H9 (cell line): ENCODE results near the gene UTP4. TPM values are rescaled to one million over a fixed set of nuclear protein-coding genes. Genes with fewer than 3 reads are reported as not detected.

Experiments
- DNase-seq: peaks from one replicate; pipeline ENCODE4 v3.0.0-alpha.2; 2017
- H2AFZ ChIP-seq: one replicate; pipeline ENCODE4 v1.6.1; 2013; ENCODE audit warnings: mild to moderate bottlenecking, low read length, control low read depth, moderate library complexity
- H2AK5ac ChIP-seq: 2 replicates; pipeline ENCODE4 v1.6.1; 2013; ENCODE audit warnings: low read length, control low read depth, mixed read lengths; ENCODE audit not compliant: insufficient read length
- H2BK120ac ChIP-seq: one replicate; pipeline ENCODE4 v1.6.1; 2013; ENCODE audit warnings: low read depth, mild to moderate bottlenecking, low read length, control low read depth, inconsistent platforms; ENCODE audit not compliant: poor library complexity, severe bottlenecking
- H2BK12ac ChIP-seq: 2 replicates; pipeline ENCODE4 v1.6.1; 2013; ENCODE audit warnings: low read length, control low read depth, mixed read lengths, low read depth; ENCODE audit not compliant: insufficient read length
- H2BK15ac ChIP-seq: 2 replicates; pipeline ENCODE4 v1.6.1; 2013; ENCODE audit warnings: low read depth, low read length, control low read depth
- H2BK20ac ChIP-seq: one replicate; pipeline ENCODE4 v1.6.1; 2013; ENCODE audit warnings: low read depth, mild to moderate bottlenecking, low read length, control low read depth, inconsistent platforms; ENCODE audit not compliant: poor library complexity, severe bottlenecking
- H2BK5ac ChIP-seq: 2 replicates; pipeline ENCODE4 v1.6.1; 2013; ENCODE audit warnings: low read length, control low read depth, mixed read lengths; ENCODE audit not compliant: insufficient read length
- H3K14ac ChIP-seq: 2 replicates; pipeline ENCODE4 v1.6.1; 2013; ENCODE audit warnings: low read length, control low read depth; ENCODE audit not compliant: insufficient read depth
- H3K18ac ChIP-seq: 2 replicates; pipeline ENCODE4 v1.6.1; 2013; ENCODE audit warnings: low read depth, mild to moderate bottlenecking, mixed read lengths, low read length, control low read depth; ENCODE audit not compliant: insufficient read length
- H3K23ac ChIP-seq: 2 replicates; pipeline ENCODE4 v1.6.1; 2013; ENCODE audit warnings: low read length, control low read depth, mixed read lengths, low read depth; ENCODE audit not compliant: insufficient read length
- H3K23me2 ChIP-seq: 2 replicates; pipeline ENCODE4 v1.6.1; 2013; ENCODE audit warnings: low read depth, mild to moderate bottlenecking, mixed read lengths, low read length, control low read depth; ENCODE audit not compliant: insufficient read length, poor library complexity, severe bottlenecking
- H3K27ac ChIP-seq: 2 replicates; pipeline ENCODE4 v1.5.1; 2013; ENCODE audit warnings: low read length, control low read depth, mixed read lengths, low read depth; ENCODE audit not compliant: insufficient read length
- H3K27me3 ChIP-seq: 2 replicates; pipeline ENCODE4 v1.6.1; 2013; ENCODE audit warnings: low read length, control low read depth, inconsistent platforms; ENCODE audit not compliant: insufficient read depth
- H3K4ac ChIP-seq: 2 replicates; pipeline ENCODE4 v1.6.1; 2013; ENCODE audit warnings: low read depth, mild to moderate bottlenecking, control low read depth, inconsistent platforms, low read length, moderate library complexity
- H3K4me1 ChIP-seq: 2 replicates; pipeline ENCODE4 v1.6.1; 2013; ENCODE audit warnings: low read length, control low read depth, inconsistent platforms; ENCODE audit not compliant: insufficient read depth
- H3K4me2 ChIP-seq: 2 replicates; pipeline ENCODE4 v1.6.1; 2013; ENCODE audit warnings: low read length, control low read depth, mixed read lengths; ENCODE audit not compliant: insufficient read length, insufficient read depth
- H3K56ac ChIP-seq: 2 replicates; pipeline ENCODE4 v1.6.1; 2013; ENCODE audit warnings: low read depth, mild to moderate bottlenecking, mixed read lengths, low read length, control low read depth; ENCODE audit not compliant: insufficient read length
- H3K79me1 ChIP-seq: 2 replicates; pipeline ENCODE4 v1.6.1; 2013; ENCODE audit warnings: low read depth, mild to moderate bottlenecking, moderate library complexity, low read length, control low read depth, inconsistent platforms; ENCODE audit not compliant: insufficient read depth, poor library complexity, severe bottlenecking
- H3K79me2 ChIP-seq: 2 replicates; pipeline ENCODE4 v1.6.1; 2013; ENCODE audit warnings: low read length, control low read depth, inconsistent platforms; ENCODE audit not compliant: insufficient read depth
- H3K9ac ChIP-seq: 2 replicates; pipeline ENCODE4 v1.6.1; 2013; ENCODE audit warnings: low read length, control low read depth, mixed read lengths; ENCODE audit not compliant: insufficient read length; ENCODE audit errors: extremely low read depth
- H3K9me3 ChIP-seq: one replicate; pipeline ENCODE4 v1.6.1; 2013; ENCODE audit warnings: low read depth, low read length, inconsistent platforms; ENCODE audit not compliant: control insufficient read depth
- H3T11ph ChIP-seq: one replicate; pipeline ENCODE4 v1.6.1; 2013; ENCODE audit warnings: mild to moderate bottlenecking, low read length, control low read depth, inconsistent platforms
- H4K20me1 ChIP-seq: one replicate; pipeline ENCODE4 v1.6.1; 2013; ENCODE audit not compliant: control insufficient read depth, insufficient read length, insufficient read depth
- H4K5ac ChIP-seq: 2 replicates; pipeline ENCODE4 v1.6.1; 2013; ENCODE audit warnings: low read depth, mild to moderate bottlenecking, mixed read lengths, low read length, control low read depth; ENCODE audit not compliant: insufficient read length
- H4K8ac ChIP-seq: replicated peaks from 2 replicates; pipeline ENCODE4 v1.6.1; 2013; ENCODE audit warnings: low read length, control low read depth, mixed read lengths, low read depth; ENCODE audit not compliant: insufficient read length
- H4K91ac ChIP-seq: 2 replicates; pipeline ENCODE4 v1.6.1; 2013; ENCODE audit warnings: low read depth, mild to moderate bottlenecking, moderate library complexity, mixed read lengths, low read length, control low read depth; ENCODE audit not compliant: insufficient read length
- H3K27ac Mint-ChIP-seq, 3 experiments: 2 replicates in 2 of 3; 3 replicates in 1 of 3; pipeline ENCODE4 v1.8.0; 2020 to 2021; ENCODE audit warnings: mixed read lengths in 3 of 3, mild to moderate bottlenecking in 1 of 3, moderate library complexity in 1 of 3
- H3K27me3 Mint-ChIP-seq: 2 replicates; pipeline ENCODE4 v1.8.0; 2021; ENCODE audit warnings: low read depth, mild to moderate bottlenecking, moderate library complexity, mixed read lengths
- H3K36me3 Mint-ChIP-seq, 3 experiments: 2 replicates in 2 of 3; 3 replicates in 1 of 3; pipeline ENCODE4 v1.8.0; 2020 to 2021; ENCODE audit warnings: low read depth in 3 of 3, mixed read lengths in 3 of 3; ENCODE audit not compliant: insufficient read depth in 1 of 3
- H3K4me1 Mint-ChIP-seq, 2 experiments: 2 replicates each; pipeline ENCODE4 v1.8.0; 2020; ENCODE audit warnings: mixed read lengths in 2 of 2
- H3K4me3 Mint-ChIP-seq, 2 experiments: 2 replicates in 1 of 2; 3 replicates in 1 of 2; pipeline ENCODE4 v1.8.0; 2020 to 2021; ENCODE audit warnings: mild to moderate bottlenecking in 2 of 2, mixed read lengths in 2 of 2, moderate library complexity in 1 of 2
- H3K9me3 Mint-ChIP-seq, 2 experiments: 2 replicates in 1 of 2; 3 replicates in 1 of 2; pipeline ENCODE4 v1.8.0; 2020; ENCODE audit warnings: mild to moderate bottlenecking in 2 of 2, mixed read lengths in 2 of 2, moderate library complexity in 1 of 2
- WGBS: extraction: QIAGEN DNeasy Blood & Tissue Kit; methylation state at CpG from one replicate; pipeline ENCODE4 v1.1.7; 2013; ENCODE audit warnings: missing lambda C conversion rate, low lambda C conversion rate, mixed read lengths; ENCODE audit not compliant: insufficient read length; ENCODE audit errors: extremely low coverage; 5-methylcytosine and 5-hydroxymethylcytosine counted together
- total RNA-seq: library from RNA; stranded (reverse); gene quantifications from 2 replicates; pipeline ENCODE4 v1.2.1, GENCODE V29; 2021
- TF ChIP-seq, protein P1 (sequence below): fragments of 200-600 bp; sonication (generic); conservative IDR thresholded peaks from 3 replicates; pipeline ENCODE4 v1.8.0; 2021; ENCODE audit warnings: antibody characterized with exemption, mild to moderate bottlenecking

Gene UTP4
- total RNA-seq, 1 experiment from 2014 or later = 94.0 TPM

DNA sequence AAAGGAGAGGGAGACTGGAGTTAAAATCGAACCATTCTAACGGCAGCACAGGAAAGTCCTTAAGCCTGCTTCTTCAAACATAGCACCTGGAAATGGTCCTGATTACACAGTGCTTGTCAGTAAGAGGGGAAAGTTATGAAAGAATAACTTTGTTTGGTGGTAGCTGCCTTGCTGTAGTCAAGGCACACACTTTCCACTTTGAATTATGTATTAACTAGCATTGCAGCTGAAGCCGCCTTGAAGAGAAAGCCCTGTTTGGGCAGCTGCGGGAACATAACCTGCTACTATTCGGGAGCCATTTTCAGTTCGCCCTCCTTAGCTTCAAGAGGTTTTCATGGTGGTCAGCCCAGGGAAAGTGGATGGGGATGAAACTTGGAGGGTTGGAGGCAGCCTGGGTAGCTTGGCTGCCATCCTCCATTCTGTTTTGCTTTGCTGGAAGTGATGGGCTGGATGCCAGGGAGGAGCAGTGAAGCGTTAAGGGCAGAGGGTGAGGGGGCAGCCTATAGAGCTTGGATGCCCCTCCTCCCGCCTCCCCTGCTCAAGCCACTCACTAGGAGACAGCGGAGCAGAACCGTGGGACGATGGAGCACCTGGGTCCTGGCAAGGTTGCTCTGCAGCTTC lies 32.3 kb upstream of the UTP4 start:
- Histone ChIP-seq H3K9me3 (no peaks in the 10 kb centered on the region), H3K79me2 (no peaks in the 10 kb centered on the region), H3K56ac (no peak overlapping the region), H4K20me1 (no peaks in the 10 kb centered on the region), H2BK120ac (no peak overlapping the region), H3K27ac (no peak overlapping the region), H2BK15ac (no peak overlapping the region), H2BK12ac (no peak overlapping the region), H3K18ac (peak overlapping the region; percentile 18), H3K4me1 (peaks cover 13% of the 10 kb centered on the region), H2BK20ac (no peak overlapping the region), H3K23ac (no peak overlapping the region), H4K5ac (no peak overlapping the region), H2BK5ac (no peak overlapping the region), H3K23me2 (no peaks in the 10 kb centered on the region), H3K4ac (no peak overlapping the region), H4K91ac (no peak overlapping the region), H3K9ac (no peak overlapping the region), H3T11ph (no peak overlapping the region), H2AK5ac (no peak overlapping the region), H3K27me3 (no peaks in the 10 kb centered on the region), H2AFZ (no peak overlapping the region), H3K14ac (no peak overlapping the region), H3K4me2 (no peak overlapping the region), H3K79me1 (no peaks in the 10 kb centered on the region), H4K8ac (no peak overlapping the region)
- Mint-ChIP-seq H3K27ac (peak overlapping the region in 1 of 3 experiments; percentile 70; a peak in 3 of 7 replicates), H3K4me3 (peak overlapping the region in 1 of 2 experiments; percentile 12; a peak in 1 of 5 replicates), H3K27me3 (peaks cover 12% of the 10 kb centered on the region), H3K4me1 (peaks cover 40 to 45% of the 10 kb centered on the region in 2 experiments), H3K9me3 (peaks cover 0 to 3% of the 10 kb centered on the region in 2 experiments; a peak in 1 of 5 replicates), H3K36me3 (no peaks in the 10 kb centered on the region)
- TF ChIP-seq, protein P1, sequence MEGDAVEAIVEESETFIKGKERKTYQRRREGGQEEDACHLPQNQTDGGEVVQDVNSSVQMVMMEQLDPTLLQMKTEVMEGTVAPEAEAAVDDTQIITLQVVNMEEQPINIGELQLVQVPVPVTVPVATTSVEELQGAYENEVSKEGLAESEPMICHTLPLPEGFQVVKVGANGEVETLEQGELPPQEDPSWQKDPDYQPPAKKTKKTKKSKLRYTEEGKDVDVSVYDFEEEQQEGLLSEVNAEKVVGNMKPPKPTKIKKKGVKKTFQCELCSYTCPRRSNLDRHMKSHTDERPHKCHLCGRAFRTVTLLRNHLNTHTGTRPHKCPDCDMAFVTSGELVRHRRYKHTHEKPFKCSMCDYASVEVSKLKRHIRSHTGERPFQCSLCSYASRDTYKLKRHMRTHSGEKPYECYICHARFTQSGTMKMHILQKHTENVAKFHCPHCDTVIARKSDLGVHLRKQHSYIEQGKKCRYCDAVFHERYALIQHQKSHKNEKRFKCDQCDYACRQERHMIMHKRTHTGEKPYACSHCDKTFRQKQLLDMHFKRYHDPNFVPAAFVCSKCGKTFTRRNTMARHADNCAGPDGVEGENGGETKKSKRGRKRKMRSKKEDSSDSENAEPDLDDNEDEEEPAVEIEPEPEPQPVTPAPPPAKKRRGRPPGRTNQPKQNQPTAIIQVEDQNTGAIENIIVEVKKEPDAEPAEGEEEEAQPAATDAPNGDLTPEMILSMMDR = no peak
- DNase-seq = no peak
- WGBS = no CpG with 5 or more reads among the region's 11 CpGs
